GM19395 (cell line): ENCODE data around the gene CLVS2.

Experiments
- ATAC-seq: cut with Tn5 transposase; IDR thresholded peaks from one replicate; pipeline ENCODE4 v1.9.1; 2021; ENCODE audit warnings: mild to moderate bottlenecking, moderate library complexity; ENCODE audit not compliant: unreplicated experiment

Gene CLVS2

DNA sequence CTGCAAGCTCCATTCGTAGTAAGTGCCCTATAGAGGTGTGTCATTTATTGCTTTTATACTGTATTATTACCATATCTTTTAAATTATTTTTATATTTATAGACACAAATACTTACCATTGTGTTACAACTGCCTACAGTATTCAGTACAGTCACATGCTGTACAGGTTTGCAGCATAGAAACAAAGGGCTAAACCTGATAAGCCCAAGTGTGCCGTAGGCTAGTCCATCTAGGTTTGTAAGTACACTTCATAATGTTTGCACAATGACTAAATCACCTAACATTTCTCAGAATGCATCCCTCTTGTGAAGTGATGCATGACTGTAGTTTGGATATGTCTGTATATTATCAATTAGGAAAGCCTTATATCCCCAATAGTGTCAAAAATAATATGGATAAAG is 122.8 kb downstream of the CLVS2 start:
- no peak for ATAC-seq
